D721Med (cell line): Measurements from ENCODE around the gene ARMC10.

Experiments
- DNase-seq: peaks from one replicate; pipeline ENCODE4 v3.0.0; 2011; ENCODE audit warnings: low spot score; ENCODE audit not compliant: insufficient read length
- FAIRE-seq: peaks from 2 replicates; lab custom pipeline; 2011; peaks lifted over from hg19 to GRCh38; lab: Jason Lieb, UNC
- CTCF ChIP-seq: IDR thresholded peaks from 2 replicates; pipeline ENCODE4 v1.5.1; 2012; ENCODE audit warnings: mild to moderate bottlenecking, control low read depth; ENCODE audit not compliant: insufficient read depth; ENCODE audit errors: missing control alignments

ARMC10 gene

GRCh38 chr7:103148131-103148993 is 73.4 kb downstream of the ARMC10 start:
- DNase-seq (no peak), FAIRE-seq (no peak)
- TF ChIP-seq CTCF = no peak
